NCI-H2171 (cell line): Measurements from ENCODE around the gene TMEM39A.
A peak's percentile ranks its signal among the peaks of the same experiment; 100 is the strongest.

Experiments used
- DNase-seq: peaks from one replicate; lab custom pipeline; 2025; lab: John Stamatoyannopoulos, UW

The TMEM39A gene, protein sequence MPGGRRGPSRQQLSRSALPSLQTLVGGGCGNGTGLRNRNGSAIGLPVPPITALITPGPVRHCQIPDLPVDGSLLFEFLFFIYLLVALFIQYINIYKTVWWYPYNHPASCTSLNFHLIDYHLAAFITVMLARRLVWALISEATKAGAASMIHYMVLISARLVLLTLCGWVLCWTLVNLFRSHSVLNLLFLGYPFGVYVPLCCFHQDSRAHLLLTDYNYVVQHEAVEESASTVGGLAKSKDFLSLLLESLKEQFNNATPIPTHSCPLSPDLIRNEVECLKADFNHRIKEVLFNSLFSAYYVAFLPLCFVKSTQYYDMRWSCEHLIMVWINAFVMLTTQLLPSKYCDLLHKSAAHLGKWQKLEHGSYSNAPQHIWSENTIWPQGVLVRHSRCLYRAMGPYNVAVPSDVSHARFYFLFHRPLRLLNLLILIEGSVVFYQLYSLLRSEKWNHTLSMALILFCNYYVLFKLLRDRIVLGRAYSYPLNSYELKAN

DNA sequence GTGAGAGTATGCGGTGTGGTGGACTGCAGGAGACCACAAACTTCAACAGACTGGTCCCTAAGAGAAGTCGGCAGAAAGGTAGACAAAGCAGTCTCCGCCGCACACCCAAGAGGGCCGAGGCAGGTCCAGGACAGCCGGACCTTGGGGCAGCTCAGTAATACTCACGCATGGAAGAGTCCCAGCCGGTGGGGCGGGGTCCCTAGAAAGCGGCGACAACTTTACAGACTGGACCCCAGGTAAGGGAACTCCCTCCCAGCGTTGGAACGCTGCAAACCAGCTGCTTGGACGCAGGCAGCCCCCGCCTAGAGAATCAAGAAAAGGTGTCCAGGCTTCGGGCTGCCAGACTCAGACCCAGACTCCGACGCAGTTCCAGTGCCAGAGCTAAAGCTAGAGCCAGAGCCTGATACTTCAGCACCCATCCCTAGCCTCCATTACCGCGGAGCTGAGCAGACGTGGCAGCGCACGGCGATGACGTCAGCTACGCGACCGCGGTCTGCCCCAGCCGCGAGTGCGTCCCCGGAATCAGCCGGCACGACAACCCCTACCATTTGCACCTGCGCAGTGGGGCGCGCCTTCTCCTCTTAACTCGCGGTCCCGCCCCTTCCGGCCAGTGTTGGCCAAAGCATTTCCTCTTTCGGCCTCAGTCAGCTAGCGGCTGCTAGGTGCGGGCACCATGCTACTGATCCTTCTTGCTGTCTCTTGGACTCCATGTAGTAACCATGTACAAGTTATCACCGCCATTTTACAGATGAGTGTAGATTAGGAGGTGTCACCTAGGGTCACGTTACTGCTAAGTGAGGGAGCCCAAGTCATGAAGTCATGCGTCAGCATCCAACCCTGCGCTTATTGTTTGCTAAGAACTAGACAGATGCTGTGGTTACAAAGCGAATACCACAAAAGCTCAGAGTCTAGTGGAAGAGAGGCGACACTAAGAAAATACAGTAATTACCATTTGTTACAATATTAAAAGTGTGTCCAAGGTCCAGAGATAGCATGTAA is at the start of gene TMEM39A:
TSS of gene TMEM39A (minus strand) at position 445 of the 999 bp plus-strand sequence. CDS start 1,541 bp downstream, outside the sequence.
- peak; percentile 97 for DNase-seq

DNA sequence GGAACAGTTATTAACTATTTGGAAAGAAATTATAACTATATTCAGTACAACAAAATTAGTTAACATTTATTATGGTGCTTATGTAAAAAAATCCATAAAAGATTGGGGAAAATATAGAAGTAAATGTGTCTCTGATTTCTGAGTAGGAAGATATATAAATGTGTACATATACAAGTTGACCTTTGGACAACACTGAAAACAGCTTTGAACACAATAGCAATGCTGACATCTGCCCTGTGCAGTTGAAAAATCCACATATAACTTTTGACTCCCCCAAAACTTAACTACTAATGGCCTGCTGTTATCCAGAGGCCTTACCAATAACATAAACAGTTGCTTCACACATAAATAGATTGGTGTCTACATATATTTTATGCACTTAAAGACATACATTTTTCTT is 47.3 kb upstream of the TMEM39A start:
- DNase-seq = no peak

DNA sequence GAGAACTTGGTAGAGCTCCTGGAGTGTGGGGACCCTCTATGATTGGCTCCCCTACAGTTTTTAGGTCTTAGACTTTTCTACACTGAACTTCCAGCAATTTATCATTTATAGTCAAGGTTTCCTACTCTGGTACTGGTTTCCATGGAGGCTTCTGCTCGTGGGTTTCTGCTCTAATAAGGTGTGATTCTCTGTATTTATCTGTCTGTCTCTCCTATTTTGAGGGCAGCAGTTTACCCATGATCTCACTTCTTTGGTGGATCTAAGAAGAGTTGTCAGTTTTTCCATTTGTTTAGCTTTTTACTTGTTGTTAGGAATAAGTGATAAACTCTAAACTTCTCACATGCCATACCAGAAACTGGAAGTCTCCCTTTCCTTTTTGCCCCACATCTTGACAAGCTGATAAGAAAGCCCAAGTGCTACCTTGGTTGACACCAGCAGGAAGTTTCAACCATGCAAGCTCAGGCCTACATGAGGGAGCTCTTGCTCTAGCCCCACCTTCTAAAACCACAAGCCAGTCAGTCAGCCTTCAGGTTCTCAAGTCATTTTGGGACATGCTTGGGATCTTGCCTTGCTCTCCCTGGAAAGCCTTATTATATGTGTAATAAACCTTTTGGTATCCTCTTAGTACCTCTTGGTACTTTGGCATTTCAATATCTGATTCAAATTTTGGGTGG is 44.9 kb upstream of the TMEM39A start:
- no peak for DNase-seq

DNA sequence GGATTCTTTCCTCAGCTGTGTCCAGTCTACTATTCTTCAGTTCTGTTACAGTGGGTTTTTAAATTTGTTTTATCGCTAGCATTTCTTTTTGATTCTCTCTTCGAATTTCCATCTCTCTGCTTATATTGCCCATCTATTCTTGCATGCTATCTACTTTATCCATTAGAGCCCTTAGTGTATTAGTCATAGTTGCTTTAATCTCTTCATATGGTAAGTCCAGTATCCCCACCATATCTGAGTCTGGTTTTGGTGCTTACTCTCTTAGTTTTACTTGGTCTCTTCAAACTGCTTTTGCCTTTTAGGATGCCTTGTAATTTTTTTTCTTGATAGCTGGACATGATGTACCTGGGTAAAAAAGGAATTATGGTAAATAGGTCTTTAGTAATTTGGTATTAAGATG is 44.0 kb upstream of the TMEM39A start:
- DNase-seq = no peak

DNA sequence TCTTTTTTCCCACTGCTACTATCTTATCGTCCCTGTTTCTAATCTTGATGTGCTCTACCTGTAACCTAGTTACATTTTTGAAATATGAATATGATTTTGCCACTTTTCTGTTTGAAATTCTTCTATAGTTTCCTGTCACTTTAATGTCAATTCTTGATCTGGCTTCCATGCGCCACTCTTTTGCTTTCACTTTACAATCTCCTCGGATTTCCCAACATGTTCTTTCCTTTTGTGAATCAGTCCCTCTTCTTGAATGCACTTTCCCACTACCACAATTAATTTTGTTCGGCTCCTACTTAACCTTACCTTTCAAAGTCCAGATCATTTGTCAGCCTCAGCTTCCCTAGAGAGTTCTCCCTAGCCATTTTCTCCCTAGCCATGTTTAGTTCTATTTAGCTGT is 43.2 kb upstream of the TMEM39A start:
- DNase-seq = no peak

DNA sequence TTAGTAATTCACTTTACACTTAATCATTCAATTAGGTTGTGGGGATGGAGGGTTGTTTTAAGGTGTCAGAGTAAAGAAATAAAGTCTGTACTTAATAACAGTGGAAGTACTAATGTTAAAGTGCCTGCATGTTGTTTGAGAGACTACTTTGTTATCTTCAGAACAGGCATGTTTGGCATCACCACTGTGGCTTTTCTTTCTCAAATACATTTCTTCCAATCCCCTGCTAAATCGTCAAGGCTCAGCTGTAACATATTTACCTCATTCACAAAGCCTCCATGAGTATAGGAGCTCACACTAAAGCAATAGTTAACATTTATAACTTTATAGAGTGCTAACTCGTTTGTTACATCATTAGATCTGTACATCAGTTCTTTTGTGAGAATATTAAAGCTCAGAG is 37.5 kb upstream of the TMEM39A start:
- no peak for DNase-seq

DNA sequence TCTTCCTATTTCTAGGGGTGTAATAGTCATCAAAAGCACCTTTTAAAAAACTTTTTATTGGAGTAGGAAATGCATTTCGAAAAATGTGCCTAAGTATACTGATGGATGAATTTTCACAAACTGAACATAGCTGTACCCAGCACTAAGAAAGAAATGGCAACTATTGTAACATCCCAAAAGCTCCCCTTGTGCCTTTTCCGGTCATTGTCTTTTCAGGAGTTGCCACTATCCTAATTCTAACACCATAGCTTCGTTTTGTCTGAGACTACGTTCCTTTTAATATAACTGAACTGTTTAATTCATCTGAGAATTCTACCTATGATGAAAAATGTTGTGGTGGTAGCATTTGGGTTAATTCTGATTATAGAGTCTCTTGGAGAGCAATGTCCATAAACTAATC is 36.9 kb upstream of the TMEM39A start:
- DNase-seq = no peak

DNA sequence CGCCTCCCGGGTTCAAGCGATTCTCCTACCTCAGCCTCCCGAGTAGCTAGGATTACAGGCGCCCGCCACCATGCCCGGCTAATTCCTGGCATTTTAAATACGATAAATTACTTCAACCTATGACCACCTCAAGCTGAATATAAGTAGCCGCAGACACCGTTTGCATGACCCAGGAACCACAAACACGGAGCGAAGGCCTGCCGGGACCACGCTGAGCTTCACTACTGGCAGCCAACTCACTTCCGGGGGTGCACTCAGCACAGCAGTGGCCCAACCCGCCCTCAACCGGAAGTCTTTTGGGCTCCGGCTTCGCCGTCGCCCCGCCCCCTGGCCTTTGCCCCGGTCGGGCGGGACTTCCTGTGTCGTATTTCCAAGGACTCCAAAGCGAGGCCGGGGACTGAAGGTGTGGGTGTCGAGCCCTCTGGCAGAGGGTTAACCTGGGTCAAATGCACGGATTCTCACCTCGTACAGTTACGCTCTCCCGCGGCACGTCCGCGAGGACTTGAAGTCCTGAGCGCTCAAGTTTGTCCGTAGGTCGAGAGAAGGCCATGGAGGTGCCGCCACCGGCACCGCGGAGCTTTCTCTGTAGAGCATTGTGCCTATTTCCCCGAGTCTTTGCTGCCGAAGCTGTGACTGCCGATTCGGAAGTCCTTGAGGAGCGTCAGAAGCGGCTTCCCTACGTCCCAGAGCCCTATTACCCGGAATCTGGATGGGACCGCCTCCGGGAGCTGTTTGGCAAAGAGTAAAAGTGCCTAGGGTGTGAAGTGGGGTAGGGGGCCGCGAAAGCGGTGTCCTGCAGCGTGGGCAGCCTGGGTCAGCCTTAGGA is 35.0 kb upstream of the TMEM39A start, which contains the start of gene TIMMDC1:
TSS of gene TIMMDC1 (plus strand) at position 362 of the 826 bp plus-strand sequence. CDS start at position 549, 187 bp downstream.
- DNase-seq = peak; percentile 97

DNA sequence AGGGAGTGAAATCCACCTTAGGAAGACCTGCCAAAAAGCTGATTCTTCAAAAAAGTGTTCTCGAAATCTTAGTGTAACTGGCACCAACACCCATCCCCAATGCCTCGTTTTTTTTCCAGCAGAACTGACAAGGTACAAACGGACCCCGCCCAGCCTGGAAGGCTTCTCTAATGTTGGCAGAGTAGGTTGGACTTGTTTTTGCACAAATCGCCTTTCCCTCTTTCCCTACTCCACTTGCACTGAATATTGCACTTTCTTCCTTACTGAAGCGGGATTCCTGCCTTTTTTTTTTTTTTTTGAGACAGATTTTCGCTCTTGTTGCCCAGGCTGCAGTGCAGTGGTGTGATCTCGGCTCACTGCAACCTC is 34.4 kb upstream of the TMEM39A start:
- no peak for DNase-seq

DNA sequence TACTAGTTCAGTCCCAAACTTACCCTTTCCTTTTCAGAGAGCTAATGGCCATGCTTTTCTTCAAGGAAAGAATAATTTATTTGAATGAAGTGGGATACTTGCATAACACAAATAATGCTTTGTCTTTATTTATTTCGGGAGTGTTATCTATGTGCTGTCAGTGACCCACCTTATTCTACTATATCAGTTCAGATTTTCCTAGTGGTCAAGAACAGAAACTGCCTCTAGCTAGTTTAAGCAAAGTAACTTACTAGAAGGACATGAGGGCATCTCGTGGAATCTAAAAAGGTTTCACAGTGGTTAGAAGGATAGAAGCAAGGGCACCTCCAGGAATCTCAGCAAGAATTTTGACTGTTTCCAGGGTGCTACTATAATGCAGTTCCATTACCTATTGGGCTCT is 31.2 kb upstream of the TMEM39A start:
- no peak for DNase-seq

DNA sequence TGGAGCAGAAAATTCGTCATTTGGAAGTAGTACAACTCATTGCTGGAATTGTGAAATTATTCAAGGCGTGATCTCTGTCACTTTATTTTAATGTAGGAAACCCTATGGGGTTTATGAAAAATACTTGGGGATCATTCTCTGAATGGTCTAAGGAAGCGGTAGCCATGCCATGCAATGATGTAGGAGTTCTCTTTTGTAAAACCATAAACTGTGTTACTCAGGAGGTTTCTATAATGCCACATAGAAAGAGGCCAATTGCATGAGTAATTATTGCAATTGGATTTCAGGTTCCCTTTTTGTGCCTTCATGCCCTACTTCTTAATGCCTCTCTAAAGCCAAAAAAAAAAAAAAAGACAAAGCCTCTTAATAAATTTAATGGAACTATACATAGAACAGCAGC is 29.4 kb upstream of the TMEM39A start:
- DNase-seq = no peak

DNA sequence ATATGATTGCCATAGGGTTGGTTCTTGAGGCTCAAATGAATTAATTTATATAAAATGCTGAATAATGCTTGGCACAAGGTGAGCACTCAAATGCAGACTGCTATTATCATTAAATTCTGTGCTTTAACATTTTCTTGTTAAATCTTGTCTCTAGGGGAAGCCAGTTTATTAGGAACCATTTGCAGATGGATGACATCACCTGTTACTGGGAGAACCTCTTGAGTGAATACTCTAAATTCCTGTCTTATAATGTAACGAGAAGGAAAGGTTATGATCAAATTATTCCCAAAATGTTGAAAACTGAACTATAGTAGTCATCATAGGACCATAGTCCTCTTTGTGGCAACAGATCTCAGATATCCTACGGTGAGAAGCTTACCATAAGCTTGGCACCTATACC is 28.7 kb upstream of the TMEM39A start:
- no peak for DNase-seq

DNA sequence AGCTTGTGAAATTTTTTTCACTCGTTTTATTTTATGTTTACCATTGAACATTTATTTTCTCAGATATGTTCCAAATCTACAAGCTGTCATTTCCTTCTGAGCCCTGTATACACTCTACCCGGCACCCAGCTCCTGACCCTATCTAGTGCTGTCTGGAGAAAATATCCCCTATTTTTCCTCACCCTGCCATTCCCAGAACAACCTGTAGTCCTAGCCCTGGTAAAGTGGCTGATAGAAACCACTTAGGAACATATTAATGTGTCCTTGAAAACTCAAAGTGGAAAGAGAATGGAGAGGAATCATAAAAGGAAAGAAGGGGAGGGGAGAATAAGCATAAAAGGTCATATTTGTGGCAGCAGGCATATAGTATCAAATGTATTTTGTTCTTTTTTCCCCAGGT is 26.7 kb upstream of the TMEM39A start:
- no peak for DNase-seq

DNA sequence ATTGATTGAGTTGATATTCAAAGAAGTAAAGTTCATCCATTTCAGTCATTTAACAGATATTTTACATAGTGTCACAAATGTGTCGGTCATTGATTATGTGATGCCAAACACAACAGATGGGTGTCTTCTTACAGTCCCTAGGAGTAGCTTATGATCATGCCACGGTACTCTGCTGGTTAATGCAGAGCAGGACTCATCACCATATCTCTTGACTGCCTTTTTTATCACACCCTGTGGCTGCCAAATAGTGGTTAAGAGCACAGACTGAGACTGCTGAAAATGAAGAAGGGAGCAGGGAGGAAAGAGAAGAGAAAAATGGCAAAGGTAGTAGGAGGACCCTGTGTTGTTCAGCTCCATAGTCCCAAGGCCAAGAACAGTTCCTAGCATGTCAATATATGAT is 22.1 kb upstream of the TMEM39A start:
- DNase-seq = no peak

DNA sequence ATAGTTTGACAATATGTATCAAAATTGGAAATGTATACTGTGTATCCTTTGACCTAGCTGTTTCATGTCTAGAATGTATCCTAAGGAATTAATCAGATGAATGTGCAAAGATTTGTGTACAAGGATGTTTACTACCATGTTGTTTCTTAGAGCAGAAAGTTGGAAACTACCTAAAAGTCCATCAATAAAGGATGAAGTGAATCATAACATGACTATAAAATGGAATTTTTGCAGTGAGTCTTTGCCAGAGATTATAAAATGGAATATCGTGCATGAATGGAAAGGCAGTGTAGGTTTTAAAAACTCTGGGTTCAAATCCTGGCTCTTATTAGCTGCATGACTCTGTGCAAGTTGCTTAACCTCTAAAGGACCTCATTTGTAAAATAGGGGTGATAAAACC is 19.7 kb upstream of the TMEM39A start:
- no peak for DNase-seq

DNA sequence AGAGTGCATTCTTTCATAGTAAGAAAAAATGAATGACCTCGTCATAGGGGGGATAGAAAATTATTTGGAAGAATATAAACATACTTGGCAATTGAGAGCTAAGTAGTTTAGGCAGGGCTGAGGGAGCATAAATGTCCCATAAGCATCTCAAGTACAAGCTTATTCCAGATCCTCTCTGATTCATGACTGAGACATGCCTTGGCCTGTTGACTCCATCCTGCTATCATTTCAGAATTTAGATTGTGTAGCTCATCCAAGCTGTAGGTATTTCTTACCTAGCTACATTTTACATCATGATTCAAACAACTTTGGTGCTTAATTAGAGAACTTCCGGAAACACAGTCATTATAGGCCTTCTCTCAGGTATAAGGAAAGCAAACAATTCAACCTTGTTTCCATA is 17.7 kb upstream of the TMEM39A start:
- no peak for DNase-seq

DNA sequence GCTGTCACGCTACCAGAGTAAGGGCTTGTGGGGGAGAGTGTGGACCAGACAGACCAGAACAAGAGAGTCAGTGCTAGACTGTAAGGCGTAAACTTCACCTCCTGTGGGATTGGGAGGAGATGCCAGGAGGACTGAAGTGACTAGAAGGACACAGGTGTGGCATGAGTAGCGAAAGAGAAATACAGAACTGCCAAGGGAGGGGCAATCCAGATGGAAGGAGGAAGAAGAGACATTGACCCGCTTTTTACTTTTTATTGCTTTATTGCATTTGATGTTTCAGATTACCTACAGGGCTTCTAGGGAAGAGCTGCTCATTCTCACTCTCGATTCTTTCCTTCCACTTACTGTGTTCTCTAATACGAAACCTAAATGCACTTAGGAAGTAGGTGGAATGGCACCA is 7.5 kb upstream of the TMEM39A start:
- no peak for DNase-seq

DNA sequence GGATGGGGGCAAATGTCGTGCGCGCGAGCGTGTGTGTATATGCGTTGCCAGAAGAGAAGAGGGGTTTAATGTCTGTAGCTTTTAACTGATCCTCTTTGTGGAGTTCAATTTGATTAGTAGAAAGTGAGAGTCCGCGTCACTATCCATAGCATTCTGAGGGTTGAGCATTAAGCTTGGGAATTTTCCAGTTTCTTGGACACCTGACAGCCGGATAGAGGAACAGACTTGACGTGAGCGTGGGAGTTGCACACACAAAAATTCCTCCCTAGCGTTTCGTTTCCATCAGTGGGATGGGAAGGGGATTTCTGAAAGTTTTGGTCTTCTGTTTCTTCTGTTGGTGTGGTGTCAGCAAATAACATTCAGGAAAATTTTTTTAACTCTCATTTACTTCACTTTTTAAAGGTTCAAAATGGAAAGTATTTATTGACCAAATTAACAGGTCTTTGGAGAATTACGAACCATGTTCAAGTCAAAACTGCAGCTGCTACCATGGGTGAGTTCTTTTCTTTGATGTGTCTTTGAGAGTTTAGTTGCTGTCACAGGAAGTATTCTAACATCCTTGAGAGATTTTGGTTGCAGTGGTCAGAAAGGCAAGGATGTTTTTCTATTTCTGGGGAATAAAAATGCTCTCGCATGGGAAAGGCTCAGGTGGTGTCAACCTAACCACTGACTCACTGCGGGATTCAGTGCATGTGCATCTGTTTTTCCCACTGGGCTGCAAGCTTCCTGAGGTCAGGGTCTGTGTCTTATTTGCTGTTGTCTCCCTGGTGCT is 6.2 kb upstream of the TMEM39A start:
- DNase-seq = no peak

DNA sequence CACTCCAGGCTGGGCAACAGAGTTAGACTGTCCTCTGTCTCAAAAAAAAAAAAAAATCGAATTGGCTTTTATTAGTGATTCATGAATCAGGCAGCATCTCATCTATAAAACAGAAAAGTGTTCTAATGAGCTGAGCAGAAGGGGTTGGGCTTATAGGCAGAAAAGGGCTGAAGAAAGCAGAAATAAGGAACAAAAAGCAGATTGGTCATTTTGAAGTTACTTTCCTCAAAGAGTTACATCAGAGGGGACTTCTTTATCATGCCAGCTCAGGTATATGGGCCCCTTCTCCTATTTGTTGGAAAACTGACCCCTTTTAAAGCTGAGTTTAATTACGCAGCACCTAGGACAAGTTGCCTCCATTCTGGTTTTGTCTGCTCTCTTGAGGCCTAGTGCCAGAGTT is 4.6 kb upstream of the TMEM39A start:
- DNase-seq = no peak

DNA sequence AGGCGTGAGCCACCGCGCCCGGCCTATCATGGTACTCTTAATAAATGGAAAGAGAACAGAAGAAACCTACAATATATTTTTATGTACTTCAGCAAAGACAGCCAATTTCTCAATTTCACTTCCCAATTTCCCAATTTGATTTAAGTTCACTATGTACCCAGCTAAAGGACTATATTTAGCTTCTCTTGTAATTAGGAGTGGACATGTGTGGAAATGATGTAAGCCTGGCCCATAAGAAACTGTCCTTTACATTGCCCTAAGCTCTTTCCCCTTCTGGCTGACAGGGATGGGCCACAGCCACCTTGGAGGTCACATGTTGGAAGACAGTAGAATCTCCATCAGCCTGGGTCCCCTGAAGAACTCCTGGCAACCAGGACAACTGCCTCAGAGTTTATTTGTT is 6.2 kb downstream of the TMEM39A start:
- DNase-seq = no peak

DNA sequence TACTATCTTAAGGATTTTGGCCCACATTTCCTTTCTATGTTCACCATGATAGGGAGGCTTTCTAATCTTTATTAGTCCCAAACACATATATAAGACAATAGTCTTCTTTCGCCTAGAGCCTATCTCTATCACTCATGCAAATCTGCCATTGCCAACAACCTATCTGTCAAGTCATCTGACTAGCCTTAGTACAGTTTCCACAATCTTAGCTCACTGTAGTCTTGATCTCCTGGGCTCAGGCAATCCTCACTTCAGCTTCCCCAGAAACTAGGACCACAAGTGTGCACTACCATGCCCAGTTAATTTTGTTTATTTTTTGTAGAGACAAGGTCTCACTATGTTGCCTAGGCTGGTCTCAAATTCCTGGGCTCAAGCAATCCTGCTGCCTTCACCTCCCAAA is 6.9 kb downstream of the TMEM39A start:
- DNase-seq = no peak
